Measurements from ENCODE around the gene CCDC126. TPM values are rescaled to one million over a fixed set of nuclear protein-coding genes. Genes with fewer than 3 reads are reported as not detected.
A peak's percentile ranks its signal among the peaks of the same experiment; 100 is the strongest.
"Not testable (repeated sequence)": the region's sequence is repeated elsewhere in the genome, so short reads cannot be mapped to it uniquely, and the experiment has no call there.

CCDC126 gene
- total and polyA plus RNA-seq, 4 donors: 6.6 to 14.7 (median 9.7) TPM

DNA sequence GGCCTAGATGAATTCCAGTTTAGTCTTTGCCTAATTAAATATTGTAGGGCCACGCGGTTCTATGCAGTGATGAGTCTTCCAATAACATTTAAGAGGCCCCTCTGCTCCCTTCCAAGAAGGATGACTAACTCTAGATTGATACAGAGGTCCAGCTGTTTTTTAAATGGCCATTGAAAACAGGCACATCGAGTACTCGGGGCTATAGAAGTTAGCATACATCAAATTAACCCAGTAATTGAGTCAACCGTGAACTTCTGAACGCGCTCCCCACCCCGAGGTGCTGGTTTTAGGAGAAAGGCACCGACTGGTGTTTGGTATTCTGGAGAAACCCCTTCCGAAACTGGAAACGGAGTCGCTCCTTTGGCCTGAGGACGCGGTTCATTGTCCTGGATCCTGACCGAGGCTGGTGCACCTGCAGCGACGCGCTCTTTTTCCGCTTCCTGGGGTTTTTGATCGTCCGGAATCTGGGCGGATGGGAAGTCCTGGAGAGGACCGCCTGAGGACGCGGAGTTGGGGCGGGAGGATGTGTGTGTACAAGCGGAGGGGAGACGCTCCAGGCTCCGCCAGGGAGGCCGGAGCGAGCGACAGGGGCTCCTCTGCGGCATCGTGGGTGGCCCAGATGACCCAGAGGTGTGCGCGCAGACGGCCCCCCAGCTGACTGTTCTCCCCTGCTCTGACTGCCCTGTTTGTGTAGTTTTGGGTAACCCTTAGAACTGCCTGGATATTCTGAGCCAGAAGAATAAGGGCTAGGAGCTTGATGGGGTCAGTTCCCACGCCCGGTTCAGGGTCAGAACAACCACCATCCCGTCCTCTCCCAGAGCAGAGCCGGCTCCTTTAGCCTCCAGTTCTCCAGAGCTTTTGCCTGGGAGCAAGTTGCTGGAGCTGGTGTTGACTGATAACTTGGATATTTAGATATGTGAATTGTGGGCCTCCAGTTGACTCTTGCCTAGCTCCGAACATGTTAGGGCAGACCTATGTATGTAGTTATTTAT lies 83.5 kb downstream of the CCDC126 start:
- Histone ChIP-seq H3K4me3 (ENCODE audit: low read length in 2 of 2) (peak overlapping the region; percentile 73 to 85), H3K4me1 (ENCODE audit: control insufficient read depth in 1 of 2, insufficient read depth in 2 of 2, low read length in 2 of 2) (no peaks in the 10 kb centered on the region), H3K36me3 (ENCODE audit: control insufficient read depth in 1 of 2, insufficient read depth in 2 of 2, low read length in 1 of 2) (no peaks in the 10 kb centered on the region), H3K27me3 (ENCODE audit: control insufficient read depth in 1 of 2, insufficient read depth in 2 of 2, low read length in 1 of 2) (no peaks in the 10 kb centered on the region), H3K9me3 (ENCODE audit: control insufficient read depth, low read length) (no peaks in the 10 kb centered on the region), H3K27ac (ENCODE audit: low read depth in 1 of 2, low read length in 2 of 2) (peak overlapping the region in 1 of 2 donors; percentile 29)
- 7% methylated on average over 42 of the region's 42 CpGs for WGBS, 2 donors
- intact Hi-C loops (cut with DNase I): loop anchor here (5.0 kb wide), 1 partner anchor 83 kb away; the partner anchor contains the start of gene CCDC126 (in 2 of the 2)
- ATAC-seq (ENCODE audit: low FRiP score) (peak; percentile 80), DNase-seq (peak; percentile 70 to 81)

DNA sequence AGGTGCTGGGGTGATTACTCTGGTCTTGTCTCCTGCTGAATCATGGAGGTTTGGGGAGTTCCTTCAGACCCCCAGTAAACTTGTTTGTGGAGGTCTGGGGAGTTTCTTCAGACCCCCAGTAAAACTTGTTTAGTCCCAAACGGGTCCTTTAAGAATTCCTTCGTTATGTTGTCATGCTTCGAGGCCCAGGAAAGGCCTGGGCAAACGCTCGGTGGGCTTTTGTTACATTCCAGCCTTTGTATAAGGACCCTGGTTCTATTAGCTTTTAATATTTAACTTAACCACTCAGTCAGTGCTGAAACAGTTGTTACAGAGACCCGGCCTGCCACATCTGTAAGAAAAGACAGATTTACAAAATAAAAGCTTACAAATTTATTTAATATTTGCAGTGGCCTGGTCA lies 86.9 kb downstream of the CCDC126 start:
- H3K27me3 ChIP-seq (ENCODE audit: control insufficient read depth in 1 of 2, insufficient read depth in 2 of 2, low read length in 1 of 2); H3K27ac ChIP-seq (ENCODE audit: low read depth in 1 of 2, low read length in 2 of 2); H3K4me3 ChIP-seq (ENCODE audit: low read length in 2 of 2); H3K36me3 ChIP-seq (ENCODE audit: control insufficient read depth in 1 of 2, insufficient read depth in 2 of 2, low read length in 1 of 2); ATAC-seq (ENCODE audit: low FRiP score); H3K4me1 ChIP-seq (ENCODE audit: control insufficient read depth in 1 of 2, insufficient read depth in 2 of 2, low read length in 2 of 2); DNase-seq; H3K9me3 ChIP-seq (ENCODE audit: control insufficient read depth, low read length): not testable (repeated sequence)
- 61 to 69% methylated on average over 6 of the region's 6 CpGs for WGBS, 2 donors
- intact Hi-C loops (cut with DNase I): loop anchor here (5.0 kb wide), 1 partner anchor 87 kb away; the partner anchor contains the start of gene CCDC126 (in 2 of the 2)

- no peaks in the 10 kb centered on the region for H3K36me3 ChIP-seq (ENCODE audit: control insufficient read depth in 1 of 2, insufficient read depth in 2 of 2, low read length in 1 of 2)
- no peaks in the 10 kb centered on the region for H3K4me1 ChIP-seq (ENCODE audit: control insufficient read depth in 1 of 2, insufficient read depth in 2 of 2, low read length in 2 of 2)
- no peak overlapping the region for H3K4me3 ChIP-seq (ENCODE audit: low read length in 2 of 2)
- intact Hi-C loops (cut with DNase I): no loop called here
- ATAC-seq (ENCODE audit: low FRiP score): no peak
- H3K9me3 ChIP-seq (ENCODE audit: control insufficient read depth, low read length): no peaks in the 10 kb centered on the region
- WGBS, 2 donors: 73 to 75% methylated on average over 3 of the region's 3 CpGs
- H3K27me3 ChIP-seq (ENCODE audit: control insufficient read depth in 1 of 2, insufficient read depth in 2 of 2, low read length in 1 of 2): no peaks in the 10 kb centered on the region
- H3K27ac ChIP-seq (ENCODE audit: low read depth in 1 of 2, low read length in 2 of 2): no peak overlapping the region
- DNase-seq: no peak
Measured at GRCh38 chr7:23685731-23686130, 88.5 kb downstream of the CCDC126 start.

DNA sequence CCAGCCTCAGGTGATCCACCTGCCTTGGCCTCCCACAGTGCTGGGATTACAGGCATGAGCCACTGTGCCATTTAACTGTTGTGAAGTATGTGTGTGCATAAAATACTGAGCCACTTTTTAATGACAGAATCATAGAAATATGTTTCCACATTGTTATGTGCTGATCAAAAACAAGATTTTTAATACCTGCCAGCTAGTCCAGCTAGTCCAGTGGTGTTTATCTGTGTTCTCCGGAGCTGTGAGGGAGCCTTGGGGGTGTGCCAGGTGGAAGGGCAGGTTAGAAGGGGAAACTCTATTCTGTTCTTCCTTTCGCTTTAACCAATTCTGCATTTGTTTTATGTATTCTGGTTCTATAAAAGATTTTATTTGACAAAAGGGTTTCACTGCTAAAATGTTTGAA lies 89.8 kb downstream of the CCDC126 start:
- no peak for DNase-seq
- H3K9me3 ChIP-seq (ENCODE audit: control insufficient read depth, low read length): no peaks in the 10 kb centered on the region
- no peaks in the 10 kb centered on the region for H3K4me1 ChIP-seq (ENCODE audit: control insufficient read depth in 1 of 2, insufficient read depth in 2 of 2, low read length in 2 of 2)
- intact Hi-C loops (cut with DNase I): no loop called here
- no peak for ATAC-seq (ENCODE audit: low FRiP score)
- H3K4me3 ChIP-seq (ENCODE audit: low read length in 2 of 2): no peak overlapping the region
- no peaks in the 10 kb centered on the region for H3K36me3 ChIP-seq (ENCODE audit: control insufficient read depth in 1 of 2, insufficient read depth in 2 of 2, low read length in 1 of 2)
- no peaks in the 10 kb centered on the region for H3K27me3 ChIP-seq (ENCODE audit: control insufficient read depth in 1 of 2, insufficient read depth in 2 of 2, low read length in 1 of 2)
- WGBS, 2 donors: 41 to 48% methylated on average over 2 of the region's 2 CpGs
- no peak overlapping the region for H3K27ac ChIP-seq (ENCODE audit: low read depth in 1 of 2, low read length in 2 of 2)

DNA sequence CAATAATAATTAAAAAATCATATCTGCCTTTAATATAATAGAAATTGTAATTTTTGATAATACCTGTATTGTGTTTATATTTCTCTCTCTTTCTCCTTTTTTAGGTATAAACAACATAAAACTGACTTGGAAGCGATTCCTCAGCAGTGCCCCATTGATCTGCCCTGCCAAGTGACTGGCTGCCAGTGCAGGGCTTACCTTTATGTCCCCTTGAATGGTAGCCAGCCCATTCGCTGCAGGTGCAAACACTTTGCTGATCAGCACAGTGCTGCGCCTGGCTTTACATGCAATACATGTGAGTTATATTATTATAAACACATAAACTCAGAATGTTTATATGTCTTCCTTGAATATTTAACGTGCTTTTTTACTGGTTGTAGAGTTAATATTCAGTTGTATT lies 92.0 kb downstream of the CCDC126 start:
- DNase-seq: no peak
- Histone ChIP-seq H3K27me3 (ENCODE audit: control insufficient read depth in 1 of 2, insufficient read depth in 2 of 2, low read length in 1 of 2) (no peaks in the 10 kb centered on the region), H3K36me3 (ENCODE audit: control insufficient read depth in 1 of 2, insufficient read depth in 2 of 2, low read length in 1 of 2) (no peaks in the 10 kb centered on the region), H3K27ac (ENCODE audit: low read depth in 1 of 2, low read length in 2 of 2) (no peak overlapping the region), H3K9me3 (ENCODE audit: control insufficient read depth, low read length) (no peaks in the 10 kb centered on the region), H3K4me1 (ENCODE audit: control insufficient read depth in 1 of 2, insufficient read depth in 2 of 2, low read length in 2 of 2) (no peaks in the 10 kb centered on the region), H3K4me3 (ENCODE audit: low read length in 2 of 2) (no peak overlapping the region)
- no peak for ATAC-seq (ENCODE audit: low FRiP score)
- intact Hi-C loops (cut with DNase I): no loop called here
- 92 to 93% methylated on average over 4 of the region's 4 CpGs for WGBS, 2 donors

DNA sequence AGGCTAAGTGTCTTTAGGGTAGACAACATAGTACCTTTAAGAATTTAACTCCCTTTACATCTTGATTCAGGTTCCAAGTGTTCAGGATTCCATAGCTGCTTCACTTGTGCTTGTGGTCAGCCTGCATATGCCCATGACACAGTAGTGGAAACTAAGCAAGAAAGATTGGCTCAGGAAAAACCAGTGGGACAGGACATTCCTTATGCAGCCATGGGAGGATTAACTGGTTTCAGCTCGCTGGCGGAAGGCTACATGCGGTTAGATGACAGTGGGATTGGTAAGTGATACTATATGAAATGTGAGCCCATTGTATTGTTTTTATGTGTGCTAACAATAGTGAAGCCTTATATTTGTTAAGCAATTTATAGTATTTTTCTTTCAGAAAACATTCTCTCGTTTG lies 94.1 kb downstream of the CCDC126 start:
- intact Hi-C loops (cut with DNase I): no loop called here
- Histone ChIP-seq H3K4me3 (ENCODE audit: low read length in 2 of 2) (no peak overlapping the region), H3K9me3 (ENCODE audit: control insufficient read depth, low read length) (no peaks in the 10 kb centered on the region), H3K4me1 (ENCODE audit: control insufficient read depth in 1 of 2, insufficient read depth in 2 of 2, low read length in 2 of 2) (no peaks in the 10 kb centered on the region), H3K36me3 (ENCODE audit: control insufficient read depth in 1 of 2, insufficient read depth in 2 of 2, low read length in 1 of 2) (peaks cover 0 to 2% of the 10 kb centered on the region in 2 donors), H3K27me3 (ENCODE audit: control insufficient read depth in 1 of 2, insufficient read depth in 2 of 2, low read length in 1 of 2) (no peaks in the 10 kb centered on the region), H3K27ac (ENCODE audit: low read depth in 1 of 2, low read length in 2 of 2) (no peak overlapping the region)
- DNase-seq (no peak), ATAC-seq (ENCODE audit: low FRiP score) (no peak)
- WGBS, 2 donors: 90 to 91% methylated on average over 4 of the region's 4 CpGs

DNA sequence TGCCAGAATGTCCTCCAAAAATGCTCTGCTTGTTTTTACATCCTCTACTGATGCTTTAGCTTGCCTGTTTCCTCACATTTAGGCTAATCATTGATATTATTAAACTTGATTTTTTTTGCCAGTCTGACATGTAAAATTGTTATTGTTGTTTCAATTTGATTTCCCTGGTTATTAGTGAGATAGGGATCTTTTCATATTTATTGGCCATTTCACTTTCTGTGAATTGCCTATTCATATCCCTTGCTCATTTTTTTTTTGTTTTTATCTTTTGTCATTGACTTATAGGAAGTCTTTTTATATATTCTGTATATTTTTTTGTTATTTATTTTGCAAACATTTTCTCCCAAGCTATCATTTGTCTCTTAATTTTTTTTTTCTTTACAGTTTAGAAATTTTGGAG lies 96.0 kb downstream of the CCDC126 start:
- DNase-seq: no peak
- no peak overlapping the region for H3K4me3 ChIP-seq (ENCODE audit: low read length in 2 of 2)
- no peak for ATAC-seq (ENCODE audit: low FRiP score)
- H3K36me3 ChIP-seq (ENCODE audit: control insufficient read depth in 1 of 2, insufficient read depth in 2 of 2, low read length in 1 of 2): peaks cover 0 to 2% of the 10 kb centered on the region in 2 donors
- no peaks in the 10 kb centered on the region for H3K4me1 ChIP-seq (ENCODE audit: control insufficient read depth in 1 of 2, insufficient read depth in 2 of 2, low read length in 2 of 2)
- H3K9me3 ChIP-seq (ENCODE audit: control insufficient read depth, low read length): no peaks in the 10 kb centered on the region
- H3K27ac ChIP-seq (ENCODE audit: low read depth in 1 of 2, low read length in 2 of 2): no peak overlapping the region
- intact Hi-C loops (cut with DNase I): no loop called here
- H3K27me3 ChIP-seq (ENCODE audit: control insufficient read depth in 1 of 2, insufficient read depth in 2 of 2, low read length in 1 of 2): no peaks in the 10 kb centered on the region
